A204.1 (cell line): ENCODE results near the gene FNDC11.
"Not testable (repeated sequence)": the region's sequence is repeated elsewhere in the genome, so short reads cannot be mapped to it uniquely, and the experiment has no call there.

Experiments
- FAIRE-seq: peaks from 2 replicates; lab custom pipeline; 2012; peaks lifted over from hg19 to GRCh38; lab: Jason Lieb, UNC

FNDC11 gene

GRCh38 chr20:63554361-63555278 is 661 bp downstream of the FNDC11 start:
- no peak for FAIRE-seq

GRCh38 chr20:63555661-63556381 is 1.9 kb downstream of the FNDC11 start:
- FAIRE-seq = no peak

GRCh38 chr20:63556873-63557478 is 3.0 kb downstream of the FNDC11 start:
- no peak for FAIRE-seq

GRCh38 chr20:63557481-63557891 is 3.5 kb downstream of the FNDC11 start:
- no peak for FAIRE-seq

GRCh38 chr20:63558804-63559484 is 5.0 kb downstream of the FNDC11 start:
- FAIRE-seq = no peak

- FAIRE-seq = not testable (repeated sequence)
These were observed 5.8 kb downstream of the FNDC11 start for GRCh38 chr20:63559485-63560332.

GRCh38 chr20:63560333-63560805 is 6.4 kb downstream of the FNDC11 start:
- no peak for FAIRE-seq

- no peak for FAIRE-seq
These were observed 7.1 kb downstream of the FNDC11 start for GRCh38 chr20:63560856-63561609.

- no peak for FAIRE-seq
These were observed 7.9 kb downstream of the FNDC11 start for GRCh38 chr20:63561624-63562396.

GRCh38 chr20:63562461-63563224 is 8.7 kb downstream of the FNDC11 start:
- FAIRE-seq = no peak

GRCh38 chr20:63563225-63563935 is 9.4 kb downstream of the FNDC11 start:
- FAIRE-seq = no peak

GRCh38 chr20:63564036-63564810 is 10.3 kb downstream of the FNDC11 start:
- no peak for FAIRE-seq

- FAIRE-seq = no peak
These were observed 11.2 kb downstream of the FNDC11 start for GRCh38 chr20:63565021-63565698.

GRCh38 chr20:63565699-63566335 is 11.9 kb downstream of the FNDC11 start:
- no peak for FAIRE-seq

GRCh38 chr20:63566395-63567135 is 12.6 kb downstream of the FNDC11 start:
- no peak for FAIRE-seq

GRCh38 chr20:63567136-63567385 is 13.1 kb downstream of the FNDC11 start:
- FAIRE-seq = no peak
